ENCODE measurements around the gene ADGRG6. TPM values are rescaled to one million over a fixed set of nuclear protein-coding genes. Genes with fewer than 3 reads are reported as not detected.
A peak's percentile ranks its signal among the peaks of the same experiment; 100 is the strongest.

The ADGRG6 gene
- total RNA-seq, 2 experiments from 2014 or later = 1.5 to 2.4 TPM

GRCh38 chr6:142300758-142301650, 803 bp upstream of the ADGRG6 start:
- peak; percentile 16 for DNase-seq
- H3K4me3 Mint-ChIP-seq = peak overlapping the region; percentile 86
- H3K36me3 Mint-ChIP-seq = no peaks in the 10 kb centered on the region
- H3K4me1 Mint-ChIP-seq = peaks cover 8% of the 10 kb centered on the region
- H3K27ac Mint-ChIP-seq = no peak overlapping the region
- no peaks in the 10 kb centered on the region for H3K9me3 Mint-ChIP-seq
- peaks cover 20% of the 10 kb centered on the region for H3K27me3 Mint-ChIP-seq

GRCh38 chr6:142302421-142303175, 791 bp downstream of the ADGRG6 start:
- H3K4me3 Mint-ChIP-seq = peak overlapping the region; percentile 86
- peaks cover 8% of the 10 kb centered on the region for H3K4me1 Mint-ChIP-seq
- H3K27me3 Mint-ChIP-seq = peaks cover 28% of the 10 kb centered on the region
- H3K9me3 Mint-ChIP-seq = no peaks in the 10 kb centered on the region
- H3K36me3 Mint-ChIP-seq = no peaks in the 10 kb centered on the region
- H3K27ac Mint-ChIP-seq = no peak overlapping the region
- no peak for DNase-seq

- no peaks in the 10 kb centered on the region for H3K9me3 Mint-ChIP-seq
- peaks cover 8% of the 10 kb centered on the region for H3K4me1 Mint-ChIP-seq
- H3K36me3 Mint-ChIP-seq = no peaks in the 10 kb centered on the region
- no peak overlapping the region for H3K27ac Mint-ChIP-seq
- peaks cover 28% of the 10 kb centered on the region for H3K27me3 Mint-ChIP-seq
- no peak overlapping the region for H3K4me3 Mint-ChIP-seq
- DNase-seq = no peak
Measured at GRCh38 chr6:142303176-142303533, 1.3 kb downstream of the ADGRG6 start.

GRCh38 chr6:142304241-142304640, 2.4 kb downstream of the ADGRG6 start:
- Mint-ChIP-seq H3K27ac (no peak overlapping the region), H3K9me3 (no peaks in the 10 kb centered on the region), H3K4me1 (peaks cover 8% of the 10 kb centered on the region), H3K4me3 (no peak overlapping the region), H3K27me3 (peaks cover 28% of the 10 kb centered on the region), H3K36me3 (no peaks in the 10 kb centered on the region)
- no peak for DNase-seq

GRCh38 chr6:142306736-142307135, 4.9 kb downstream of the ADGRG6 start:
- Mint-ChIP-seq H3K27ac (no peak overlapping the region), H3K4me1 (peaks cover 4% of the 10 kb centered on the region), H3K4me3 (no peak overlapping the region), H3K9me3 (no peaks in the 10 kb centered on the region), H3K27me3 (peaks cover 28% of the 10 kb centered on the region), H3K36me3 (peaks cover 1% of the 10 kb centered on the region)
- DNase-seq = no peak

GRCh38 chr6:142307963-142308748, 6.3 kb downstream of the ADGRG6 start:
- no peaks in the 10 kb centered on the region for H3K4me1 Mint-ChIP-seq
- H3K4me3 Mint-ChIP-seq = no peak overlapping the region
- peaks cover 1% of the 10 kb centered on the region for H3K36me3 Mint-ChIP-seq
- no peaks in the 10 kb centered on the region for H3K9me3 Mint-ChIP-seq
- no peak for DNase-seq
- peaks cover 23% of the 10 kb centered on the region for H3K27me3 Mint-ChIP-seq
- H3K27ac Mint-ChIP-seq = no peak overlapping the region

GRCh38 chr6:142309426-142309825, 7.6 kb downstream of the ADGRG6 start:
- H3K36me3 Mint-ChIP-seq = peaks cover 1% of the 10 kb centered on the region
- H3K4me1 Mint-ChIP-seq = no peaks in the 10 kb centered on the region
- no peak for DNase-seq

GRCh38 chr6:142313284-142313683, 11.5 kb downstream of the ADGRG6 start:
- Mint-ChIP-seq H3K4me1 (no peaks in the 10 kb centered on the region), H3K27ac (no peak overlapping the region), H3K27me3 (peaks cover 10% of the 10 kb centered on the region), H3K9me3 (no peaks in the 10 kb centered on the region), H3K4me3 (no peak overlapping the region), H3K36me3 (peaks cover 1% of the 10 kb centered on the region)
- DNase-seq = no peak

More at GRCh38 chr6:142309426-142309825, 7.6 kb downstream of the ADGRG6 start:
- Mint-ChIP-seq H3K9me3 (no peaks in the 10 kb centered on the region), H3K27ac (no peak overlapping the region), H3K27me3 (peaks cover 21% of the 10 kb centered on the region), H3K4me3 (no peak overlapping the region)

GRCh38 chr6:142316791-142317368, 15.1 kb downstream of the ADGRG6 start:
- no peak overlapping the region for H3K27ac Mint-ChIP-seq
- H3K9me3 Mint-ChIP-seq = no peaks in the 10 kb centered on the region
- H3K27me3 Mint-ChIP-seq = peaks cover 1% of the 10 kb centered on the region
- H3K4me3 Mint-ChIP-seq = no peak overlapping the region
- H3K36me3 Mint-ChIP-seq = no peaks in the 10 kb centered on the region
- no peaks in the 10 kb centered on the region for H3K4me1 Mint-ChIP-seq
- no peak for DNase-seq

GRCh38 chr6:142318714-142319113, 16.9 kb downstream of the ADGRG6 start:
- Mint-ChIP-seq H3K4me1 (no peaks in the 10 kb centered on the region), H3K27ac (no peak overlapping the region), H3K27me3 (no peaks in the 10 kb centered on the region), H3K9me3 (no peaks in the 10 kb centered on the region), H3K36me3 (no peaks in the 10 kb centered on the region), H3K4me3 (no peak overlapping the region)
- DNase-seq = no peak

GRCh38 chr6:142320366-142320765, 18.6 kb downstream of the ADGRG6 start:
- Mint-ChIP-seq H3K4me3 (no peak overlapping the region), H3K27ac (no peak overlapping the region), H3K9me3 (no peaks in the 10 kb centered on the region), H3K36me3 (no peaks in the 10 kb centered on the region), H3K27me3 (no peaks in the 10 kb centered on the region), H3K4me1 (no peaks in the 10 kb centered on the region)
- DNase-seq = no peak

GRCh38 chr6:142321451-142321850, 19.6 kb downstream of the ADGRG6 start:
- Mint-ChIP-seq H3K36me3 (no peaks in the 10 kb centered on the region), H3K4me3 (no peak overlapping the region), H3K27me3 (no peaks in the 10 kb centered on the region), H3K9me3 (no peaks in the 10 kb centered on the region), H3K27ac (no peak overlapping the region), H3K4me1 (no peaks in the 10 kb centered on the region)
- DNase-seq = no peak

- Mint-ChIP-seq H3K4me1 (no peaks in the 10 kb centered on the region), H3K9me3 (no peaks in the 10 kb centered on the region), H3K27me3 (no peaks in the 10 kb centered on the region), H3K36me3 (no peaks in the 10 kb centered on the region), H3K4me3 (no peak overlapping the region), H3K27ac (no peak overlapping the region)
- no peak for DNase-seq
Measured at GRCh38 chr6:142322066-142322465, 20.3 kb downstream of the ADGRG6 start.

- Mint-ChIP-seq H3K4me3 (no peak overlapping the region), H3K36me3 (no peaks in the 10 kb centered on the region), H3K27me3 (no peaks in the 10 kb centered on the region), H3K27ac (no peak overlapping the region), H3K4me1 (no peaks in the 10 kb centered on the region), H3K9me3 (no peaks in the 10 kb centered on the region)
- DNase-seq = no peak
Measured at GRCh38 chr6:142322504-142323198, 20.8 kb downstream of the ADGRG6 start.
